HepG2 (cell line): Measurements from ENCODE around the gene MAN1B1. TPM values are rescaled to one million over a fixed set of nuclear protein-coding genes. Genes with fewer than 3 reads are reported as not detected.

Experiments used
- CEBPG ChIP-seq: IDR thresholded peaks from 2 replicates; pipeline ENCODE4 v1.6.1; 2016
- DNMT1 ChIP-seq: sonication (generic); formaldehyde crosslinking; IDR thresholded peaks from 2 replicates; pipeline ENCODE4 v1.5.1; 2020; ENCODE audit warnings: mild to moderate bottlenecking, missing genetic modification reagents
- EED ChIP-seq: sonication (generic); formaldehyde crosslinking; IDR thresholded peaks from 2 replicates; pipeline ENCODE4 v1.5.0; 2020; ENCODE audit warnings: mild to moderate bottlenecking, missing genetic modification reagents
- GPN1 ChIP-seq: sonication (generic); formaldehyde crosslinking; IDR thresholded peaks from 2 replicates; pipeline ENCODE4 v1.5.1; 2020; ENCODE audit warnings: missing genetic modification reagents, borderline replicate concordance
- HNF4G ChIP-seq, 2 experiments: sonication (generic) in 1 of 2; formaldehyde crosslinking in 1 of 2; IDR thresholded peaks; 2 replicates each; pipeline versions ENCODE4 v1.4.0 to v1.6.1; 2011 to 2020; ENCODE audit warnings: borderline replicate concordance in 2 of 2, low read depth in 2 of 2, mild to moderate bottlenecking in 2 of 2, low read length in 1 of 2, missing genetic modification reagents in 1 of 2, moderate library complexity in 1 of 2
- MAF1 ChIP-seq: sonication (generic); formaldehyde crosslinking; IDR thresholded peaks from 2 replicates; pipeline ENCODE4 v1.5.0; 2020; ENCODE audit warnings: missing genetic modification reagents, borderline replicate concordance
- MATR3 ChIP-seq: sonication (generic); formaldehyde crosslinking; IDR thresholded peaks from 2 replicates; pipeline ENCODE4 v1.4.0; 2020; ENCODE audit warnings: missing genetic modification reagents
- MEIS2 ChIP-seq: sonication (generic); formaldehyde crosslinking; IDR thresholded peaks from 2 replicates; pipeline ENCODE4 v1.9.0; 2021; ENCODE audit warnings: mild to moderate bottlenecking, missing genetic modification reagents
- SP4 ChIP-seq: sonication (generic); formaldehyde crosslinking; IDR thresholded peaks from 2 replicates; pipeline ENCODE4 v1.8.1; 2023; ENCODE audit warnings: mild to moderate bottlenecking, missing genetic modification reagents
- THAP11 ChIP-seq: IDR thresholded peaks from 2 replicates; pipeline ENCODE4 v1.6.1; 2016; ENCODE audit warnings: missing biosample characterization, missing genetic modification reagents
- YEATS4 ChIP-seq: sonication (generic); formaldehyde crosslinking; IDR thresholded peaks from 2 replicates; pipeline ENCODE4 v1.4.0; 2020; ENCODE audit warnings: missing genetic modification reagents, borderline replicate concordance
- ZNF34 ChIP-seq: sonication (generic); formaldehyde crosslinking; IDR thresholded peaks from 2 replicates; pipeline ENCODE4 v1.4.0; 2020; ENCODE audit warnings: mild to moderate bottlenecking, missing genetic modification reagents, borderline replicate concordance
- ZNF660 ChIP-seq: sonication (generic); formaldehyde crosslinking; IDR thresholded peaks from 2 replicates; pipeline ENCODE4 v1.5.1; 2020; ENCODE audit warnings: mild to moderate bottlenecking, low read depth, missing genetic modification reagents, borderline replicate concordance
- ZSCAN31 ChIP-seq: sonication (generic); formaldehyde crosslinking; IDR thresholded peaks from 2 replicates; pipeline ENCODE4 v1.5.0; 2020; ENCODE audit warnings: low read depth, mild to moderate bottlenecking, missing genetic modification reagents
- polyA plus RNA-seq, 8 experiments: library from polyadenylated mRNA; depleted of rRNA in 3 of 8; stranded (reverse) in 7 of 8; unstranded in 1 of 8; fragments of >200 nt; fragmentation: Illumina TruSeq in 4 of 8; extraction: Trizol in 4 of 8; gene quantifications; 2 replicates each; pipeline versions ENCODE4 v1.2.1 to v1.2.3, GENCODE V29; 2011 to 2016; ENCODE audit warnings: low read depth in 4 of 8, missing spikeins in 1 of 8, mixed read lengths in 1 of 8; ENCODE audit not compliant: insufficient read depth in 1 of 8
- total RNA-seq, 5 experiments: library from RNA; depleted of rRNA; stranded (reverse); fragments of >200 nt; fragmentation: Illumina TruSeq; extraction: Trizol; gene quantifications; 2 replicates each; pipeline ENCODE4 v1.2.3, GENCODE V29; 2016; ENCODE audit warnings: low read depth in 1 of 5
- TF ChIP-seq, protein P1 (sequence below): sonication (generic); formaldehyde crosslinking; IDR thresholded peaks from 2 replicates; pipeline ENCODE4 v1.5.0; 2020; ENCODE audit warnings: mild to moderate bottlenecking, missing genetic modification reagents, borderline replicate concordance
- TF ChIP-seq, protein P2 (sequence below): sonication (generic); formaldehyde crosslinking; IDR thresholded peaks from 2 replicates; pipeline ENCODE4 v1.8.0; 2023; ENCODE audit warnings: mild to moderate bottlenecking, missing genetic modification reagents
- TF ChIP-seq, protein P3 (sequence below): sonication (generic); formaldehyde crosslinking; IDR thresholded peaks from 2 replicates; pipeline ENCODE4 v1.4.0; 2020; ENCODE audit warnings: missing genetic modification reagents, borderline replicate concordance
- TF ChIP-seq, protein P4 (sequence below): sonication (generic); formaldehyde crosslinking; IDR thresholded peaks from 2 replicates; pipeline ENCODE4 v1.8.1; 2023; ENCODE audit warnings: mild to moderate bottlenecking, missing genetic modification reagents, borderline replicate concordance

The MAN1B1 gene
- total and polyA plus RNA-seq, 2 of the 13 experiments (the other 11 are each of a cell fraction or from before 2014, with no cell fraction given): 48.9 to 59.5 TPM

DNA sequence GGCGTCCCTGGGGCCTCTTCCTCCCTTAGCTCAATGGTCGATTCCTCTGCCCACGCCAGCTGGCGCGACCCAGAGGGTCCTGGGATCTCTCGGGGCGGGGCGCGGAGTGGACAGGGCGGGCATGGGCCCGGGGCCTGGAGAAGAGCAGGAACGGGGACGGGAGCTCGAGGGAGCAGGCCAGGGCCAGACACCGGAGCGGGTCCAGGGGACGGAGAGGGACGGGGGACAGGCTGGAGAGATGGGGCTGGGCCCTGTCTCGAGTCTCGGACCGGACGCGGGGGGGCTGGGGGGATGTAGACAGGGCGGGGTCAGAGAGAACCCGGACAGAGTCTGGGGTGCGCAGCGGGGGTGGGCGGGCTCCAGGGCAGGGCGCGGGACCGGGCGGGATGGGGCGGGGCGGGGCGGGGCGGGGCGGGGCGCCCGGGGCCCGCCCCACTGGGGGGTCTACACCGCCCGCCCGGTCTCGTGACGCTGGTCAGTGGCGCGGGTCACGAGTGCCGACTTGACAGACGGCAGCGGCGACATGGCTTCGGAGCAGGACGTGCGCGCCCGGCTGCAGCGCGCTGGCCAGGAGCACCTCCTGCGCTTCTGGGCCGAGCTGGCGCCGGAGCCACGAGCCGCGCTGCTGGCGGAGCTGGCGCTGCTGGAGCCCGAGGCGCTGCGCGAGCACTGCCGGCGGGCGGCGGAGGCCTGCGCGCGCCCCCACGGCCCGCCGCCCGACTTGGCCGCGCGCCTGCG, 9.6 kb upstream of the MAN1B1 start, which contains the start of gene UAP1L1 (continued):
- TF ChIP-seq, protein P1, sequence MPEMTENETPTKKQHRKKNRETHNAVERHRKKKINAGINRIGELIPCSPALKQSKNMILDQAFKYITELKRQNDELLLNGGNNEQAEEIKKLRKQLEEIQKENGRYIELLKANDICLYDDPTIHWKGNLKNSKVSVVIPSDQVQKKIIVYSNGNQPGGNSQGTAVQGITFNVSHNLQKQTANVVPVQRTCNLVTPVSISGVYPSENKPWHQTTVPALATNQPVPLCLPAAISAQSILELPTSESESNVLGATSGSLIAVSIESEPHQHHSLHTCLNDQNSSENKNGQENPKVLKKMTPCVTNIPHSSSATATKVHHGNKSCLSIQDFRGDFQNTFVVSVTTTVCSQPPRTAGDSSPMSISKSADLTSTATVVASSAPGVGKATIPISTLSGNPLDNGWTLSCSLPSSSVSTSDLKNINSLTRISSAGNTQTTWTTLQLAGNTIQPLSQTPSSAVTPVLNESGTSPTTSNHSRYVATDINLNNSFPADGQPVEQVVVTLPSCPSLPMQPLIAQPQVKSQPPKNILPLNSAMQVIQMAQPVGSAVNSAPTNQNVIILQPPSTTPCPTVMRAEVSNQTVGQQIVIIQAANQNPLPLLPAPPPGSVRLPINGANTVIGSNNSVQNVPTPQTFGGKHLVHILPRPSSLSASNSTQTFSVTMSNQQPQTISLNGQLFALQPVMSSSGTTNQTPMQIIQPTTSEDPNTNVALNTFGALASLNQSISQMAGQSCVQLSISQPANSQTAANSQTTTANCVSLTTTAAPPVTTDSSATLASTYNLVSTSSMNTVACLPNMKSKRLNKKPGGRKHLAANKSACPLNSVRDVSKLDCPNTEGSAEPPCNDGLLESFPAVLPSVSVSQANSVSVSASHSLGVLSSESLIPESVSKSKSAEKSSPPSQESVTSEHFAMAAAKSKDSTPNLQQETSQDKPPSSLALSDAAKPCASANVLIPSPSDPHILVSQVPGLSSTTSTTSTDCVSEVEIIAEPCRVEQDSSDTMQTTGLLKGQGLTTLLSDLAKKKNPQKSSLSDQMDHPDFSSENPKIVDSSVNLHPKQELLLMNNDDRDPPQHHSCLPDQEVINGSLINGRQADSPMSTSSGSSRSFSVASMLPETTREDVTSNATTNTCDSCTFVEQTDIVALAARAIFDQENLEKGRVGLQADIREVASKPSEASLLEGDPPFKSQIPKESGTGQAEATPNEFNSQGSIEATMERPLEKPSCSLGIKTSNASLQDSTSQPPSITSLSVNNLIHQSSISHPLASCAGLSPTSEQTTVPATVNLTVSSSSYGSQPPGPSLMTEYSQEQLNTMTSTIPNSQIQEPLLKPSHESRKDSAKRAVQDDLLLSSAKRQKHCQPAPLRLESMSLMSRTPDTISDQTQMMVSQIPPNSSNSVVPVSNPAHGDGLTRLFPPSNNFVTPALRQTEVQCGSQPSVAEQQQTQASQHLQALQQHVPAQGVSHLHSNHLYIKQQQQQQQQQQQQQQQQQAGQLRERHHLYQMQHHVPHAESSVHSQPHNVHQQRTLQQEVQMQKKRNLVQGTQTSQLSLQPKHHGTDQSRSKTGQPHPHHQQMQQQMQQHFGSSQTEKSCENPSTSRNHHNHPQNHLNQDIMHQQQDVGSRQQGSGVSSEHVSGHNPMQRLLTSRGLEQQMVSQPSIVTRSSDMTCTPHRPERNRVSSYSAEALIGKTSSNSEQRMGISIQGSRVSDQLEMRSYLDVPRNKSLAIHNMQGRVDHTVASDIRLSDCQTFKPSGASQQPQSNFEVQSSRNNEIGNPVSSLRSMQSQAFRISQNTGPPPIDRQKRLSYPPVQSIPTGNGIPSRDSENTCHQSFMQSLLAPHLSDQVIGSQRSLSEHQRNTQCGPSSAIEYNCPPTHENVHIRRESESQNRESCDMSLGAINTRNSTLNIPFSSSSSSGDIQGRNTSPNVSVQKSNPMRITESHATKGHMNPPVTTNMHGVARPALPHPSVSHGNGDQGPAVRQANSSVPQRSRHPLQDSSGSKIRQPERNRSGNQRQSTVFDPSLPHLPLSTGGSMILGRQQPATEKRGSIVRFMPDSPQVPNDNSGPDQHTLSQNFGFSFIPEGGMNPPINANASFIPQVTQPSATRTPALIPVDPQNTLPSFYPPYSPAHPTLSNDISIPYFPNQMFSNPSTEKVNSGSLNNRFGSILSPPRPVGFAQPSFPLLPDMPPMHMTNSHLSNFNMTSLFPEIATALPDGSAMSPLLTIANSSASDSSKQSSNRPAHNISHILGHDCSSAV (CRISPR knock-in tag): no peak
- TF ChIP-seq GPN1 (CRISPR knock-in tag): no peak
- no peak for TF ChIP-seq THAP11 (CRISPR knock-in tag)
- TF ChIP-seq, protein P2, sequence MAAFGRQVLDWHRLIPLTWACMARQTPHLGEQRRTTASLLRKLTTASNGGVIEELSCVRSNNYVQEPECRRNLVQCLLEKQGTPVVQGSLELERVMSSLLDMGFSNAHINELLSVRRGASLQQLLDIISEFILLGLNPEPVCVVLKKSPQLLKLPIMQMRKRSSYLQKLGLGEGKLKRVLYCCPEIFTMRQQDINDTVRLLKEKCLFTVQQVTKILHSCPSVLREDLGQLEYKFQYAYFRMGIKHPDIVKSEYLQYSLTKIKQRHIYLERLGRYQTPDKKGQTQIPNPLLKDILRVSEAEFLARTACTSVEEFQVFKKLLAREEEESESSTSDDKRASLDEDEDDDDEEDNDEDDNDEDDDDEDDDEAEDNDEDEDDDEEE: no peak
- peak; percentile 39; the same call in 1 of the 2 replicates for TF ChIP-seq SP4 (CRISPR knock-in tag)
- no peak for TF ChIP-seq DNMT1 (CRISPR knock-in tag)
- peak; percentile 28; the same call in 1 of the 2 replicates for TF ChIP-seq YEATS4 (CRISPR knock-in tag)
- TF ChIP-seq, protein P3, sequence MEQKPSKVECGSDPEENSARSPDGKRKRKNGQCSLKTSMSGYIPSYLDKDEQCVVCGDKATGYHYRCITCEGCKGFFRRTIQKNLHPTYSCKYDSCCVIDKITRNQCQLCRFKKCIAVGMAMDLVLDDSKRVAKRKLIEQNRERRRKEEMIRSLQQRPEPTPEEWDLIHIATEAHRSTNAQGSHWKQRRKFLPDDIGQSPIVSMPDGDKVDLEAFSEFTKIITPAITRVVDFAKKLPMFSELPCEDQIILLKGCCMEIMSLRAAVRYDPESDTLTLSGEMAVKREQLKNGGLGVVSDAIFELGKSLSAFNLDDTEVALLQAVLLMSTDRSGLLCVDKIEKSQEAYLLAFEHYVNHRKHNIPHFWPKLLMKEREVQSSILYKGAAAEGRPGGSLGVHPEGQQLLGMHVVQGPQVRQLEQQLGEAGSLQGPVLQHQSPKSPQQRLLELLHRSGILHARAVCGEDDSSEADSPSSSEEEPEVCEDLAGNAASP (CRISPR knock-in tag): no peak
- no peak for TF ChIP-seq ZSCAN31 (CRISPR knock-in tag)
- TF ChIP-seq, protein P4, sequence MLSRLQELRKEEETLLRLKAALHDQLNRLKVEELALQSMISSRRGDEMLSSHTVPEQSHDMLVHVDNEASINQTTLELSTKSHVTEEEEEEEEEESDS (CRISPR knock-in tag): no peak
- peak; percentile 23; the same call in 1 of the 2 replicates for TF ChIP-seq MEIS2 (CRISPR knock-in tag)
- TF ChIP-seq CEBPG (CRISPR knock-in tag): no peak
- no peak for TF ChIP-seq ZNF34 (CRISPR knock-in tag)
- no peak for TF ChIP-seq ZNF660
- TF ChIP-seq MATR3: no peak
- TF ChIP-seq EED (CRISPR knock-in tag): 0 out of 2 replicates have a peak, but pooled peaks have one; percentile 10
- TF ChIP-seq HNF4G (IDR thresholded peaks at IDR 0.05; ENCODE audit: borderline replicate concordance, low read depth, low read length): no peak
- no peak for TF ChIP-seq HNF4G (CRISPR knock-in tag; IDR thresholded peaks at IDR 0.05; ENCODE audit: borderline replicate concordance, low read depth)
- no peak for TF ChIP-seq MAF1 (CRISPR knock-in tag)
